HG02763 (cell line): Measurements from ENCODE around the gene SLCO3A1.

Experiments used
- ATAC-seq: cut with Tn5 transposase; IDR thresholded peaks from one replicate; pipeline ENCODE4 v1.9.1; 2021; ENCODE audit warnings: mild to moderate bottlenecking, moderate library complexity; ENCODE audit not compliant: unreplicated experiment

SLCO3A1 gene

GRCh38 chr15:91992945-91993344 lies 139.4 kb downstream of the SLCO3A1 start:
- no peak for ATAC-seq

DNA sequence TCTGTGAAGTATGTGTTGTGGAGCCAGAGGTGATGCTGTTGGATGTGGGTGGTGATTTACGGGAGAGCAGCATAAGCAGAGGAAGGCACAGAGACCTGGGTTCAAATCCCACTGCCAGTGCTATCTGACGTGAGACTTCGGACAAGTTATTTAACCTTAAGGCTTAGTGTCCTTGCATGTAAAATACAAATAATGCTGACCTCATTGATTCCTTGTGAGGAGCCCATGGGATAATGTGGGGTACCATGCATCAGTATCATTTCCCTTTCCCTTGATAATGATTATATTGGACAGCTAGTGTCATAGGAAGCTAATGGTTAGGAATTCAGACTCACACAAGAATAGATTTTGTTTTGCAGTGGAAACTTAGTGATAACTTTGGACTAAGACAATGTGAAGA lies 141.6 kb downstream of the SLCO3A1 start:
- ATAC-seq = no peak

GRCh38 chr15:91997163-91997562 lies 143.7 kb downstream of the SLCO3A1 start:
- no peak for ATAC-seq

DNA sequence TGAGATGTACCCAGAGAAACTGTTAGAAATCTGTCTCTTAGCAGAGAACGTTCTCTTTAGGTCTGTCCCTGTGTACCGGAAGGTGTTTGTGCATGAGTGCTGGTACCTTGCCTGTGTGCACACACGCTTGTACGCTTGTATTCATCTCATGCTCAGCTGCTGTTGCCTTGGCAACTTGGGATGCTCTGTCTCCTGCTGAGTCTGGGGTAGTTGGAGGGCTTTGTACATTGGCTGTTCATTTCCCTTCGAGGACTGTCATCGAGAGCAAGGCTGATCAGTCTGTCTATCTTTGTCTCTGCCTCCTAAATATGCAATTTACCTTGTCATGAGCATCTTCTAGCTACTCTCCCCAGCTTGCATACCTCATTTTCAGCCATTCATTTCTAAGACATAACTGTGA lies 147.2 kb downstream of the SLCO3A1 start:
- ATAC-seq = no peak

DNA sequence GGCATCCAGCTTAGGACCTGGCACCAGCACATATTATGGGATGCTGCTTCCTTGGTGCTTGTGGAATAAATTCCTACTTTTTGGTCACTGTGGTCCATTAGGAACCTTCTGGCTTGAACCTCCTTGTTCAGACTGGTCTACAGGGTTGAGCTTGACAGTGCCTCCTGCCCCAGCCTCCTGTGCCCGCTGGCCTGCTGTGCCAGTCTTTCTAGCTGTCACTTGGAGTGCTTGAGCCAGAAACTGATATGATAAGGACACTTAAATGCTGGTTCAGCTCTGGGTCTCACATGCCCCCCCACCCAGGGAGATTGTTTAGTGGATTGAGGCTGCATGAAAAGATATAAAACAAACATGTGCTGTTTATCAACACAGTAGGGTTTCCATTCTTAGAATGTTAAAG lies 147.8 kb downstream of the SLCO3A1 start:
- no peak for ATAC-seq

- ATAC-seq = no peak
These were observed 149.2 kb downstream of the SLCO3A1 start for GRCh38 chr15:92002666-92003065.

DNA sequence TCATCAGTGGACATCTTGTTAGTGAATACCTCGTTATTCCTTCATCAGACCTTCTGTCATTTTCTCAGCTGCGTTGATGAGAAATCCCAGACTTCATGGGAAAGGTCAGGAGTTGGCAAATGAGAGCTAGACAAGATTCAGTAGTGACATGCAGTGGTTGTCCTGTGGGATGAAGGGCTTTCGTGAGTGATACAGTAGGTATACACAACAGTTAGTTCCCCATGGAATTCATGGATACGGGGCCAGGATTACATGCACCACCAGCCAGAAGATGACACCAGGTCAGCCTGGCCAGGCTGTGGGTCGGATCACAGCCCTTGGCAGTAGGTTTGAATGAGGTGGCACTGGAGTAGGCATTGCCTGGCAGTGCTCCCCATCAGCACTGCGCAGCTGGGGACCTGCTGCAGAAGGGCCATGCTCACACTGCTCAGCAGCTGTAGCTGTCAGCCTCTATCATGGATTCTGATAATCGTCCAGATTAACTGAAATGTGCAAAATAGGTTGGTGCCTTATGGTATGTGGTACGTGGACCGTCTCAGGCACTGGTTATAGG lies 150.1 kb downstream of the SLCO3A1 start:
- ATAC-seq = no peak

GRCh38 chr15:92005154-92005553 lies 151.6 kb downstream of the SLCO3A1 start:
- ATAC-seq = no peak

DNA sequence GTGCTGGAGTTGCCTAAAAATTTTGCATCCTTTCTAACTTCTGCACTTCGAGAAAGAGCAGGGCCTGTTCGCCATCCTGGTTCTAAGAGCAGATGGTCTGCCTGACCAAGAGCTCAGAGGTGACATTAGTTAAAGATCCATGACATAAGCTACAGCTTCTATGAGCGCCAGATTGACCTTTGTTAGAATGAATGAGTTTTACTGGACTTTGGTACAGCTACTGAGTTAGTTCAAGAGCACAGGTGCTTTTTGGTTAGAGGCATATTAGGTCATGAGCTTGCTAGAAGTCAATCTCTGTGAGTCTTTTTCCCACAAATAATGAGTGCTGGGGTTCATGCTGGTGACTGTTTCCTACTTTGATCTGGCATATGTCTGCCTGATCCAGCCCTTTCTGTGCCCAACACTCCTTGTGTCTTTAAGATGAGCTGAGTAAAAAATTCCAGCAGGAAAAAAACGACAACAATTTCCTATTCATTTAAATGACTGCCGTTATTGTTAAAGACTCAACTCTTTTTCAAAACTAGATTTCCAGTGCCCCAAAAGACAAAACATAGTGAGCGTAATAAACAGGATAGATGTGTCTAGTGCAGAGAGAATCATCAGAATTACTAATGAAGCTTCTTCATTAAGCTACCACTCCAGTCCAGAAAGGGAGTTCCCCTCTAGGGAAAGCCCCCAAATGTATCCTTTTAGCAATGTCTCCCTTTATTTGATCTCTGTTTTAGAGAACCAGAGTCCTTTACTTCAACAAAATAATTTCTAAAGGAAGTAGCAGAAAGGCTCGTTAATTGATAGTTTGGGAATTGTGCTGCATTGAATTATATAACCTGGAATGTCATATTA lies 152.9 kb downstream of the SLCO3A1 start:
- no peak for ATAC-seq

GRCh38 chr15:92009162-92009561 lies 155.7 kb downstream of the SLCO3A1 start:
- ATAC-seq = no peak

- ATAC-seq = no peak
These were observed 158.3 kb downstream of the SLCO3A1 start for GRCh38 chr15:92011611-92012367.

DNA sequence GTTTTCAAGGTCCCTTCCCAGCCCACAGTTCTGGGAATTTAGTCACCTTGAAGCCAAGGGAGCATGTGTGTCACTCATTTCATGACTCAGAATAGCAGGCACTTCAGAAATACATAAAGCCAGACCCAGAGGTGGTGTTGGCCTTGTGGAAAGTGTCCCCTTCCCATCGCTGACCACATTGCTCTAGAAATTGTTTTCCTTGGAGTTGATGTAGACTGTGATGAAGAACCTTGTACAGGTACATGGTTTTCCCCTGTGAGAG lies 158.8 kb downstream of the SLCO3A1 start:
- ATAC-seq = no peak

GRCh38 chr15:92012881-92013280 lies 159.4 kb downstream of the SLCO3A1 start:
- ATAC-seq = no peak

DNA sequence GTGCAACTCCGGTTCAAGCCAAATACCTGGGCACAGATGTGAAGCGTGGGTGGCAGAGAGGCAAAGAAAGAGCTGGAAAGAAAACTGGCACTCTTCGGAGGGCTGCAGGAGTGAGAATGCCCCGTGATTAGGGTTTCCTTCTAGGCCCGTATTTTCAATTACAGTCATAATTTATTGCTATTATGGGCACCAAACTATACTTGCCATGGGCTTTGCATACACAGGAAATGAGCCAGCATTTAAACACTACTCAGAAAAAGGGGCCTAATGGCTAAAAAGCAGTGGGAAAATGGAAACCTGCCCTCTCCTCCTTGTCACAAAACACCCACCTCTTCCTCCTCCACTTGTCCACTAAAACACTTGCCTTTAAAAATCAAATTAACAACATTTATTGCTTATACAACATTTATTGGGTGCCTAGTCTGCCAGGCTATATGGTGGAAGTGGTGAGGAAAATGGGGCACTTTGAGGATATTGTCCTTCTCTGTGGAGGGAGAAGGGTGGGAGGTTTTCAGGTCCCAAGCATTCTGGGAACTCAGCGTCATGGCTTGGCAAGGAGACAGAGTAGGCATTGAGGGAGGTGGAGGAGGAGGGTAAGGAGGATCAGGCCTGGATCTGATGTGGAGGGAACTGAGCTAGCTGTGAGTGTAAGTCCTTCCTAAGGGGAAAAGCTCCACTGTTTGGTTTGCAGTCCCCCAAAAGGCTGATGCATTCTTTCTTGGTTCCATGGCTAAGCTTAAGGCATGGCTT lies 160.9 kb downstream of the SLCO3A1 start:
- ATAC-seq = no peak

DNA sequence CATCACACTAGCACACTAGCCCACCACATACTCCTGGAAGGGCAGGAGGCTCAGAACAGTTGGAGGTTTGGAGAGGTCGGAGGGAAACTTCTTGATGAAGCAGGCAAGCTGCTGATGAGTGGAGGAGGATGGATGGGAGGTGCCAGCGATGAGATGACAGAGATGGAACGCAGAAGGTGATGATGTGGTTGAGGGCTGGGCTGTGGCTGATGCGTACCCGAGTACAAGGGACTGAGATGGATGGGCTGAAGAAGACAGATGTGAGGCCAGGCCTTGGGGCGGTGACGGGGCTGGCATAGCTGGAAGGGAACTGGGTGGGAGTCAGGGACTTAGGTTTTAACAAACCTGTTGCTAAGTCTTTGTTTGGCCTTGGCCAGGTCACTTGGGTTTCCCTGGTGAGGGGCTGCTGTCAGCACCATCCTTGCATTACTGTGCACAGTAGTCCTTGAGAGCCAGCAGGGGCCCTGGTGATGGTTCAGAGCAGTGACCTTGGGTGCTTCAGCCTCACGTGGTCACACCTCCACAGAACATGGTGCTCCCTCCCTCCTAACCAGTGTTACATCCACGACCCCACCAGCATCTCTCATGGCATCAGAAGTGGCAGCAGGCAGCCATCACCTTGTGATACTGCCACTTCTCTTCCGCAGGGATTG lies 164.5 kb downstream of the SLCO3A1 start:
- ATAC-seq = no peak

GRCh38 chr15:92018535-92019239 lies 165.2 kb downstream of the SLCO3A1 start:
- no peak for ATAC-seq

DNA sequence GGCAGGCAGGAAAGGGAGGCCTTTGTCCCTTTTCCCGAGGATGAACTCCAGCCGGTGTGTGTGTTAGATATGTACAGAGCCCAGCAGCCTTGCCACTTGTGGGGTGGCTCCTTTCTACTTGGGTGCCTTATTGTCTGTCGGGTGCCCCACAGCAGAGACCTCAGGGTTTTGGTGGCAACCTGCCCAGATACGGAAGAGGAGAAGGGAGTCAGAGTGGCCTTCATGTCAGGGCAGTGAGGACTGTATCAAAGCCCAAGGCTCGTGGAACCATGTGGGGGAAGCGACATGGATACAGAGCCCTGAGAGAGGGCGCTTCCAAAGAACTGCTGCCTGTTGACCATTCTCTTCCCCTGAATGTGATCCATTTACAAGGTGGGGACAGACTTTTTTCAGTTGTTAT lies 166.2 kb downstream of the SLCO3A1 start:
- ATAC-seq = no peak

GRCh38 chr15:92020207-92020606 lies 166.7 kb downstream of the SLCO3A1 start:
- ATAC-seq = no peak

GRCh38 chr15:92020804-92021203 lies 167.3 kb downstream of the SLCO3A1 start:
- no peak for ATAC-seq

DNA sequence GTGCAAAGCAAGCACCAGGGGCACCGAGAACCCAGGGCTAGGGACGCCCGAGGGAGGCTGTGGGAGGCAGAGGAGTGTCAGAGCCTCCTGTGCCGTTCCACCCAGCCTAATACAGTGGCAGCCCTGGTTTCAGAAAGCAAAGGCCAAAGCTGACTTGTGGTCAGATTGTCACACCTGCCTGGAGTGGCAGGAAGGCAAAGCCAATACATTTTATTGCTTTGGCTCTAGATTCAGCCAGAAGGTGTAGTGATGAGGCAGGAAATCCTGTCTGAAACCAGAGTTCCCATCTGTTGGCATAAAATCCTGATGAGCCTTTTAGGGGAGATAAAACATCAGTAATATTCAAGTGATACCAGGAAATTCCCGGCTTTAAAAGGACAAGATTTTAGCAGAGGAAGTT lies 168.3 kb downstream of the SLCO3A1 start:
- no peak for ATAC-seq
